HCT116 (cell line): ENCODE data around the gene HARS1. TPM values are rescaled to one million over a fixed set of nuclear protein-coding genes. Genes with fewer than 3 reads are reported as not detected.
A peak's percentile ranks its signal among the peaks of the same experiment; 100 is the strongest.
"Not testable (repeated sequence)": the region's sequence is repeated elsewhere in the genome, so short reads cannot be mapped to it uniquely, and the experiment has no call there.

ENCODE experiments used
- ATAC-seq: fragments of 200-7000 bp; cut with Tn5 transposase; 2 replicates; pipeline ENCODE4 v1.9.1; 2020; ENCODE audit warnings: mild to moderate bottlenecking, moderate library complexity
- BruUV-seq: library from RNA; stranded (reverse); fragments of 400-500 nt; replicated peaks from 2 replicates; lab custom pipeline; 2021; lab: Mats Ljungman, UMichigan
- CTCF ChIA-PET: fragments of 300-600 bp; sonication (Branson Sonifier 250); formaldehyde crosslinking; loops from one replicate; lab custom pipeline; 2021; ENCODE audit warnings: antibody characterized with exemption; lab: Charles Lee
- POLR2A ChIA-PET: fragments of 300-600, 350-600 bp; sonication (Branson Sonifier 250); formaldehyde crosslinking; loops from one replicate; lab custom pipeline; 2021; ENCODE audit warnings: antibody characterized with exemption; lab: Charles Lee
- RAD21 ChIA-PET, 2 experiments: fragments of 300-600 bp; sonication (Branson Sonifier 250); formaldehyde crosslinking; loops; one replicate each; lab custom pipeline; 2023; ENCODE audit warnings: low total read pairs in 2 of 2; ENCODE audit not compliant: uncharacterized antibody in 2 of 2, unreplicated experiment in 2 of 2, low non-redundant PET in 1 of 2; lab: Charles Lee
- DNase-seq: peaks from one replicate; pipeline ENCODE4 v3.0.0-alpha.2; 2010; ENCODE audit warnings: low read depth, low spot score
- H2AFZ ChIP-seq: fragments of 200-600 bp; shearing (Covaris generic), sonication (generic); 2 replicates; pipeline ENCODE4 v1.6.1; 2017; ENCODE audit warnings: low read depth, mixed run types, mixed read lengths, antibody characterized with exemption, low read length; ENCODE audit not compliant: poor library complexity, severe bottlenecking
- H3K27ac ChIP-seq: 2 replicates; pipeline ENCODE4 v1.5.1; 2012; ENCODE audit warnings: low read depth, low read length
- H3K27me3 ChIP-seq: fragments of 200-600 bp; sonication (generic); 2 replicates; pipeline ENCODE4 v1.6.1; 2016; ENCODE audit warnings: mixed run types, low read length, mixed read lengths; ENCODE audit not compliant: insufficient read depth
- H3K36me3 ChIP-seq, 2 experiments: fragments of 200-500 bp in 1 of 2; fragments of 200-600 bp in 1 of 2; sonication (Bioruptor generic) in 1 of 2; sonication (generic) in 1 of 2; 2 replicates each; pipeline versions ENCODE4 v1.5.1 to v1.6.1; 2014 to 2016; ENCODE audit warnings: low read length in 2 of 2, inconsistent platforms in 1 of 2, mixed read lengths in 1 of 2, mixed run types in 1 of 2; ENCODE audit not compliant: insufficient read depth in 2 of 2, control insufficient read depth in 1 of 2
- H3K4me1 ChIP-seq, 2 experiments: fragments of 200-600 bp in 1 of 2; sonication (generic) in 1 of 2; 2 replicates each; pipeline versions ENCODE4 v1.5.1 to v1.6.1; 2012 to 2017; ENCODE audit warnings: low read length in 2 of 2, inconsistent platforms in 1 of 2, mild to moderate bottlenecking in 1 of 2, mixed read lengths in 1 of 2, mixed run types in 1 of 2, moderate library complexity in 1 of 2; ENCODE audit not compliant: insufficient read depth in 2 of 2, control insufficient read depth in 1 of 2
- H3K4me2 ChIP-seq: fragments of 200-600 bp; sonication (generic); 2 replicates; pipeline ENCODE4 v1.6.1; 2017; ENCODE audit warnings: mixed run types, low read length, mixed read lengths
- H3K4me3 ChIP-seq, 2 experiments: fragments of 200-600 bp in 1 of 2; sonication (generic) in 1 of 2; replicated peaks in 1 of 2; 2 replicates each; pipeline ENCODE4 v1.5.1; 2011 to 2016; ENCODE audit warnings: low read length in 2 of 2, control low read depth in 1 of 2, low read depth in 1 of 2, mild to moderate bottlenecking in 1 of 2, mixed read lengths in 1 of 2, mixed run types in 1 of 2
- H3K79me2 ChIP-seq: fragments of 200-600 bp; sonication (generic); 2 replicates; pipeline ENCODE4 v1.6.1; 2017; ENCODE audit warnings: mild to moderate bottlenecking, mixed run types, low read length, moderate library complexity, mixed read lengths; ENCODE audit not compliant: insufficient read depth
- H3K9ac ChIP-seq: fragments of 200-600 bp; sonication (generic); 2 replicates; pipeline ENCODE4 v1.6.1; 2016; ENCODE audit warnings: low read length, mixed read lengths
- H3K9me2 ChIP-seq: fragments of 200-600 bp; sonication (generic), shearing (Covaris generic); 2 replicates; pipeline ENCODE4 v1.6.1; 2017; ENCODE audit warnings: mixed run types, mild to moderate bottlenecking, moderate library complexity; ENCODE audit not compliant: insufficient read depth
- H3K9me3 ChIP-seq, 2 experiments: fragments of 200-500 bp in 1 of 2; fragments of 200-600 bp in 1 of 2; sonication (Bioruptor generic) in 1 of 2; sonication (generic) in 1 of 2; 2 replicates each; pipeline ENCODE4 v1.6.1; 2014 to 2017; ENCODE audit warnings: low read length in 2 of 2, mixed read lengths in 2 of 2, inconsistent platforms in 1 of 2, low read depth in 1 of 2, mild to moderate bottlenecking in 1 of 2, mixed run types in 1 of 2, moderate library complexity in 1 of 2; ENCODE audit not compliant: control insufficient read depth in 1 of 2, insufficient read depth in 1 of 2
- H4K20me1 ChIP-seq: fragments of 200-600 bp; sonication (generic), shearing (Covaris generic); 2 replicates; pipeline ENCODE4 v1.6.1; 2017; ENCODE audit warnings: mixed run types, mild to moderate bottlenecking, moderate library complexity; ENCODE audit not compliant: insufficient read depth
- ATF3 ChIP-seq: IDR thresholded peaks from 2 replicates; pipeline ENCODE4 v1.6.1; 2012
- CBX3 ChIP-seq: IDR thresholded peaks from 2 replicates; pipeline ENCODE4 v1.6.1; 2012; ENCODE audit warnings: low read depth
- CTCF ChIP-seq, 3 experiments: fragments of 200-600 bp in 1 of 3; sonication (generic) in 1 of 3; IDR thresholded peaks in 2 of 3; conservative IDR thresholded peaks in 1 of 3; 2 replicates each; pipeline ENCODE4 v1.5.1; 2012 to 2017; ENCODE audit warnings: low read depth in 2 of 3, low read length in 2 of 3, antibody characterized with exemption in 1 of 3, borderline replicate concordance in 1 of 3, control low read depth in 1 of 3, mild to moderate bottlenecking in 1 of 3, mixed read lengths in 1 of 3, mixed run types in 1 of 3, moderate library complexity in 1 of 3; ENCODE audit not compliant: insufficient read depth in 1 of 3
- POLR2AphosphoS5 ChIP-seq: IDR thresholded peaks from 2 replicates; pipeline ENCODE4 v1.6.1; 2011; ENCODE audit warnings: mild to moderate bottlenecking, low read depth, low read length, moderate library complexity
- SIN3A ChIP-seq: IDR thresholded peaks from 2 replicates; pipeline ENCODE4 v1.6.1; 2012; ENCODE audit warnings: low read depth
- SP1 ChIP-seq: IDR thresholded peaks from 2 replicates; pipeline ENCODE4 v1.6.1; 2012; ENCODE audit warnings: low read depth
- intact Hi-C: fragments of 100-400 bp; cut with micrococcal nuclease; formaldehyde crosslinking; loops from 2 replicates; pipeline ENCODE4 v1.10.0; 2022
- total RNA-seq: library from RNA; stranded (reverse); gene quantifications from one replicate; pipeline ENCODE4 v1.2.1, GENCODE V29; 2021; ENCODE audit not compliant: unreplicated experiment

Gene HARS1
- total RNA-seq, 1 experiment from 2014 or later, result 91.1 TPM

- TF ChIP-seq CTCF (IDR thresholded peaks at IDR 0.05 in 2 of 3, conservative IDR thresholded peaks at IDR 0.05 in 1 of 3; ENCODE audit: borderline replicate concordance in 1 of 3, insufficient read depth in 1 of 3, low read depth in 2 of 3, low read length in 2 of 3) (no peak), SIN3A (peak; percentile 80), POLR2AphosphoS5 (peak; percentile 96)
Observed at GRCh38 chr5:140664359-140665119, 26.6 kb downstream of the HARS1 start, which contains the start of gene WDR55 (continued).

GRCh38 chr5:140664030-140664358, 27.2 kb downstream of the HARS1 start:
- RAD21 ChIA-PET, result no interaction called here
- peaks cover 43% of the 10 kb centered on the region for H3K79me2 ChIP-seq
- H3K9me2 ChIP-seq, result no peaks in the 10 kb centered on the region
- no peaks in the 10 kb centered on the region for H3K9me3 ChIP-seq
- intact Hi-C loops, result loop anchor here (1.0 to 2.0 kb wide), 3 partner anchors 17 to 55 kb away; partner anchors contain the start of genes HARS1, HARS2, IK and NDUFA2
- CTCF ChIA-PET, result no interaction called here
- H3K36me3 ChIP-seq, result peaks cover 37 to 52% of the 10 kb centered on the region in 2 experiments
- ATAC-seq (no peak), DNase-seq (no peak)
- H4K20me1 ChIP-seq, result no peaks in the 10 kb centered on the region
- H3K4me1 ChIP-seq, result peaks cover 2 to 16% of the 10 kb centered on the region in 2 experiments; a peak in 2 of 4 replicates
- no peaks in the 10 kb centered on the region for H3K27me3 ChIP-seq
- TF ChIP-seq ATF3 (no peak), CBX3 (no peak), SP1 (no peak)
- H3K27ac ChIP-seq, result peak overlapping the region; percentile 74
- no TSS peak for BruUV-seq
- peak overlapping the region; percentile 86 for H3K4me2 ChIP-seq
- peak overlapping the region; percentile 94 to 96 for H3K4me3 ChIP-seq
- POLR2A ChIA-PET, result interaction anchor here (0.6 to 3.5 kb wide), 2 partner anchors 17 to 1355 kb away, joined by 3 to 17 read pairs; partner anchors contain the start of genes IK and NDUFA2
- H2AFZ ChIP-seq, result no peak overlapping the region
- peak overlapping the region; percentile 83 for H3K9ac ChIP-seq

GRCh38 chr5:140660371-140660770, 30.8 kb downstream of the HARS1 start:
- H3K27ac ChIP-seq, H3K4me2 ChIP-seq, H3K79me2 ChIP-seq, DNase-seq, ATAC-seq, H3K4me3 ChIP-seq, POLR2A ChIA-PET, H3K9ac ChIP-seq, H2AFZ ChIP-seq, H4K20me1 ChIP-seq, BruUV-seq, H3K4me1 ChIP-seq, RAD21 ChIA-PET, intact Hi-C loops, H3K27me3 ChIP-seq, H3K9me2 ChIP-seq, H3K9me3 ChIP-seq, CTCF ChIA-PET: not testable (repeated sequence)
- peaks cover 46 to 60% of the 10 kb centered on the region in 2 experiments; a peak in 3 of 4 replicates for H3K36me3 ChIP-seq
